Measurements from ENCODE around the gene LETM1.

The LETM1 gene

DNA sequence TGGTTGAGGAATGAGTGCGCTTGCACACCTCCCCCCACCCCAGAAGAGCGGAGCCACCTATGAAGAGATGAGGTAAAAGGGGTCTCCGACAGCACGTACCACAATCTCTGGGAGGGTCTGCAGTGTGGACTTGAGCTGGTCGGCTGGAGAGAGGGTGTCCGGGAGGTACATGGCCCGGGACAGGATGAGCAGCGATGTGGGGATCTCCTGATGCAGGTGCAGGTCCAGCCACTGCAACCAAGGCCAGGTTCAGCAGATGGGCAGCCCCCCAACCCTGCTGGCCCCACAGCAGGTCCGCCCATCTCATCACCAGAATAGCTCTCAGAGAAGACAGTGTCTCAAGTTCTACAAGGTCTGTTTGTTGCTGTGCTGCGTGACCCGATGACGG lies 32.4 kb downstream of the LETM1 start:
- no peak for DNase-seq

DNA sequence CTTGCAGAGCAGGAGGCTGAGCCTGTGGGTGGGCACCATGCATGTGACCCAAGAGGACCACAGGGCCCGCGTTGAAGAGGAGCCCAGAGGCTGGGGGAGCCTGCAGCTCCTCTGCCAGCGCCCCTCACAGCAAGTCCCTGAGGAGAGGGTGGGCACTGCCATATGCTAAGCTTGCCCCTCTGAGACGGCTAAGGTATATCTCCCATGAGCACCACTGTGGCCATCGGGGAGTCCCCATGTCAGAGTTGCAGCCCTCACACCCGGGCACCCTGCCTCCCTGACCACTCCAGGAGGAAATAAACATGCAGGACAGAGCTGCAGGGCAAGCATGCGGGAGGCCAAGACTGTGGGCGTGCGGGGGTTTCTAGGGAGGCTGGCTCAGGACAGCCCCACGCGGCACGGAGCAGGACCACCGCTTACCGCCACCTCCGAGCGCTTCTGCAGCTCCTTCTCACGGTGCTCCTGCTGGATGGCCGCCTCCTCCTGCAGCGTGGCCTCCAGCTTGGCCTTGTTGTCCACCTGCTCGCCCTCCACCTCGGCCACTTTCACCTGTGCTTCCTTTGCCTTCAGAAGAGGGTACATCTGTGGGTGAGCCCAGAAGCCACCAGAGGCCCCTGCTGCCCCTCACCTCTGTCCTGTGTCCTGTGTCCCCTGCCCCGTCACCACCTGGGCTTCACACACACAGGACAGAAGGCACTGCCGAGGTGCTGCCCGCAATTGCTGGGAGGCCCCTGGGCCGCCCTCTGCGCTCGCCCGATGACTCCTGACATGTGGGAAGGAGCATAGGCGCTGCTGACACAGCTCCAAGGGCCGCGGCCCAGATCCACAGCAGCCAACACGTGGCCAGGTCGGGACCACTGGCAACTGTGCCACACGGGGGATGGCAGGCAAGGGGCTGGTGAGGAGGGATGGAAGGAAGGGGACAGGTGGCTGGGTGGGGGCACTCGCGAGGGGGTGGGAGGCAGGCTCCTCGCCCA lies 33.1 kb downstream of the LETM1 start:
- DNase-seq: no peak

DNA sequence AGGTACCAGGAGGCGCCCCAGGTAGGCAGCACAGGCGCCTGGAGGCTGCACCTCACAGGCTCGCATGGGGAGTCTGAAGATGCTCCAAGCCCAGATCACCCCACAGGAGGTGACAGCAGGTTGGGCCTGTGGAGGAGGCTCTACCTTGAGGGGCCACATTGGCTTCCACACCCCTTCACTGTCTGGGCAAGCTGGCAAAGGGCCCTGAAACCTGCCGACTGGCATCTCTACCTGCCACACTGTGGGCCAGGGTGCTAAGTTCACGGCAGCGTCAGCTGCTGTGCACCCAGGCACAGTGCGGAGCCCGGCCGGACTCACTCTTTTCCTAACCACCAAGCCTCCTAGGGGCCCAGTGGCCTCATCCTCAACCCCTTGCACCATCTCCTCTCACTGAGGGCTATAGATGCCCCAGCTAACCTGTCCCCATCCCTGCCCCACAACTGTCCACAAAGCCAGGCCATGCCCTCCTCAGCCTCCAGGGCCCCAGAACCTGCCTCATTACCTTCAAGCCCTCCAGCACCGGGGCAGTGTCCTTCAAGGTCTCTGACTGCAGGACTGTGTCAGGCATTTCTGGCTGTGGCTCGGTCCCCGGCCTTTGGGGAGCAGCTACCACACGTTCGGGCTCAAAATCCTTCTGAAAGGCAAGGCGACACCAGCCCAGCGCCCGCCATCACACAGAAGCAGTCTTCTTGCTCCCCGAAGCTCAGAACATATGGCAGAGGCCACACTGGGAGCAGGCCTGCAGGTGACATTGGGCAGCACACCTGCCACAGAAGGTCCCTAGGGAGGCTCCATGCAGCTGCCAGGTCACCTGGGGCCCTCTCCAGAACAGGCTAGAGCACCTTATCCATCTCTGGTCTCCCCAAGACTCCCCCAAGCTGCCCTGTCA lies 34.0 kb downstream of the LETM1 start:
- no peak for DNase-seq

DNA sequence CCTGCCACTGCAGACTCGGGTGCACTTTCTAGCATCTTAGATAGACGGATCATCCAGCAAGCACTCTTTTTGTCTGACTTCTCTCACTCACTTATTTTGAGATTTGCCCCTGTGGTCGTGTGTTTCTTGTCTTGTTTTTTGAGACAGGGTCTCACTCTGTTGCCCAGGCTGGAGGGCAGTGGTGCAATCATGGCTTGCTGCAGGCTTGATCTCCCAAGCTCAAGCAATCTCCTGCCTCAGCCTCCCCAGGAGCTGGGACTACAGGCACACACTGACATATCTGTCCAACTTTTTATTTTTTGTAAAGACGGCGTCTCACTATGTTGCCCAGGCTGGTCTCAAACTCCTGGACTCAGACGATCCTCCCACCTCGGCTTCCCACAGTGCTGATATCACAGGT lies 36.1 kb downstream of the LETM1 start:
- no peak for DNase-seq

DNA sequence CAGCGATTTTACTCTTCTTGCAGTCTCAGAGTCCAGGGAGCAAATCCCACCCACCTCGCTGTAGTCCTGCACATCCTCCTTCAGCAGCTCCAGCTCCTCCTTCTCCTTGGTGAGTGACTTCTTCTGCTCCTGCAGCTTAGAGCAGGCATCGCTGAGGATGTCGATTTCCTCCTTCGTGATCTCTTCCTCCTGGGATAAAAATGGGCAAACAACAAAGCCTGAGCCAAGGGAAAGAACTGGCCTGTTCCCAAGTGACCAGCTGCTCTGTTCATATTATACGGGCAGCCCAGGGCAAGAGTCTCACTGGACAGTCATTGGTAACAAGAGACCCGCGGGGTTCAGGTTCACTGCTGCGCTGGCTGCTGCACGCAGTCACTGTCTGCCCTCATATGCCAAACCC lies 36.7 kb downstream of the LETM1 start:
- no peak for DNase-seq

DNA sequence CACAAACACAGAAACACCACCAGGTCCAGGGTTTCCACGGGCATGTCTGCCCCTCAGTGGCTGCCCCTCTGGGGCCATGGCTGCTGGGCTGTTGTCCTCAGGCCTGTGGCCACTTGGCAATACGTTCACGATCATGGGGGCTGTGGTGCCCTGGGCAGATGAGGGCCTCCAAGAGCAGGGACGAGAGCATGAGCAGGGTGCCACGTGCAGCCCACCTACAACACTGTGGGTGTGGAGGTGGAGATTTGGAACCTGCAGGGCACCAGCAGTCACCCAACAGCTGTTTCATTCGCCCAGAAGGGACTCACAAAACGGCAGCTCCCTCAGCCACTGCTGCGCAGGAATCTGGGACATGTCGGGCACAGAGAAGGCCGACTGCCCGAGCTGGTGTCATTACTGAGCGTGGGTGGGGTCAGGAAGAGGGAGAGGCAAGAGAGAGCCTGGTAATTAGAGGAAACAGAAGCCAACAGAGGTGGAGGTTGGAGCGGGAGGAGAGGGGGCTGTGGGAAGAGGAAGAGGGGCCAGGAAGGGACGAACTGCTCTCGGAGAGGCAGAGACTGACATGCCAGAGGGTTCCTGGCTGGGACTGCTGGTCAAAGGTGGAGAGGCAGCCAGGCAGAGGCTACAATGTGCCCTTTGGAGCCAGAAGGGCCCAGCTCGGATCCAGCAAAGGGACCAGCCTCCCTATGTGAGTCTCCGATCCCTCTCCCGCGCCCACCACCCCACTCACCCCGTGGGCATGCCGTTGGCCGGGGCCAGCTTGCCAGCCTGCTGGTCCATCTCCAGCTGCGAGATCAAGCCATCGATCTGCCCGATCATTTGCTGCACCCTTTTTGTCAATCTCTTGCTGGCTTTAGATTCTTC lies 39.7 kb downstream of the LETM1 start:
- DNase-seq: no peak

DNA sequence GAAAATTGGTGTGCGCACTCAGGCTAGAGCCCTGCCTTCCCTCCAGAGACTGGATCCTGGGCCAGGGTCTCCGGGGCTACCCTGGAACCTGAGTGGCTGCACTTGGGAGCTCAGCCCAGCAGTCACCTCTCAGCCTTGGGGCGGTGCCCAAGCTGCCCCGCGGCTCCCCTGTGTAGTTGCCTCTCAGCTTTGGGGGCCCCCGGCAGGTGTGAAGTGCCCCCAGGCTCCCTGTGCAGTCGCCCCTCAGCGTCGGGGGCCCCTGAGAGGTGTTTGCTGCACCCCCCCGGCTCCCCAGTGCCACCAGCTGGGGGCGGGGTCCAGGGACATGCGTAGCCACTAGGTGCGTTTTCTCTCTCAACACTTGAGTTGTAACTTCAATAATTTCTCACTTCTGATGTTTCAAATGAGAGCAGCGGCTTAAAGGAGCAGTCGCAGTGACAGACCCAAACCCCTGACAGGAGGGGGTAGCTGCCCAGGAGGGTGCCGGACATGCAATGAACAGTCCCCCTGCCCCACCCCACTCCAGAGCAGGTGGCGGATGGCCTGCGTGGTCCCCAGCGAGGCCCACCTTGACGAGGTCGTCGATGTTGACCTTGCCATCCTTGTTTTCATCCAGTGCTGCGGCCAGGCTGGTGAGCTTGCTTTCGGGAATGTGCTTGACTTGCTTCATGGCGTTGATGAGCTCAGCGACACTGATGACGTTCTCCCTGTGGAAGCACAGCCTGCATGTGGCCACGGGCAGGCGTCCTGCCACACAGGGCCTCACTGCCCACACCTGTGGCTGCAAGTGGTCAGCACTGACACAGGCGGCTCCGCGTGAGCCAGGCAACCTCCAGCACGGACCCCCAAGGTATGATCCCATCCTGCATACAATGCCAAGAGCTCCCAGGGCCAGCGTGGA lies 40.6 kb downstream of the LETM1 start:
- DNase-seq: no peak

DNA sequence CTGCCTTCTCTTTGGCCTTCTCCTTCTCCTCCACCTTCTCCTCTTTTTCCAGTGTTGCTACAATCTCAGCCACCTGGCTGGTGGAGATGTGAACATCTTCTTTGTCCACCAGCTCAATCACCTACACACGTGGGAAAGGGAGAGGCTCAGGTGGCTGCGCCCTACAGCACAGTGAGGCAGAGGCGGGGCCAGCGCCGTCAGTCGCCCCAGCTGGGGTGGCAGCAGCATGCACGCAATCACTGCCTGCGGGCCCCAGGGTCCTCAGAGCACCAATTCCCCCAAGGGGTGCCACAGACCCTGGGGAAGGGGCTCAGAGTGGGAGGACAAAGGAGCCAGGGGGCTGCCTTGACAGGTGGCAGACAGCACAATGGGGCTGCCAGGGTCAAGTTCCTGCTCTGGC lies 41.5 kb downstream of the LETM1 start:
- no peak for DNase-seq

DNA sequence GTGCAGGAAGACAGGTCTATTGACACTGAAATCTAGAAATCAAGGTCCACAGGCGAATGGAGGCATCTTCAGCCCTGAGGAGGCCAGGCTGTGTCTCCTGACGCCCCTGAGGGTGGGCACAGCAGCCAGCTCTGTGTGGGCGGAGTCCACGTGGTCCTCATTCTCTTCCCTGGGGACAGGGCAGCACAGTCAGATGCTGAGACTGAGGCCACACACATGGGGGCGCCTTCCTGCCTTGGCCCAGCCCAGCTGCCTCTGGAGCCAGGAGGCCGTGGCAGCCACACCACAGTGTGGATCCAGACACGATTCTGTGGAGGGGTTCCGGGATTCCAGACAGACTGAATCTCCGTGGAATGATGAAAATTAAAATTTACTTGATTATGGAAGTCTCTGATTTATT lies 42.0 kb downstream of the LETM1 start:
- no peak for DNase-seq

DNA sequence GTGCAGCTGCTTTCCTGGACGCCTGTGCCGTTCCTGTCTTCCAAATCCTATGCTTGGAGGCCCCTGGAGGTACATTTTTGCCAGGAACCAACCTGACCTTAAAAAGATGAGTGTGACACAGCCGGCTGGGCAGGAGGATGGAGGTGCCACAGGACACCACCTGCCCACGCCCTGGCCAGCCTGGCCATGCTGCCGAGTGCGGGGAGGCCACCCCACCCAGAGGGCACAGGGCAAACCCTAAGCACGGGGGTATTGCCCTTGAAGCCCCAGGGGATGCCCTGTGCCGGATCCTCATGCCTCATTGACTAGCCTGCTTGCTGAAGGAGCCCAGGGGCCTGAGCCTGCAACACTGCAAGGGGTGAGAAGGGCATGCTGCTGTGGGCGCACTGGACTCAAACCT lies 42.7 kb downstream of the LETM1 start:
- DNase-seq: no peak

DNA sequence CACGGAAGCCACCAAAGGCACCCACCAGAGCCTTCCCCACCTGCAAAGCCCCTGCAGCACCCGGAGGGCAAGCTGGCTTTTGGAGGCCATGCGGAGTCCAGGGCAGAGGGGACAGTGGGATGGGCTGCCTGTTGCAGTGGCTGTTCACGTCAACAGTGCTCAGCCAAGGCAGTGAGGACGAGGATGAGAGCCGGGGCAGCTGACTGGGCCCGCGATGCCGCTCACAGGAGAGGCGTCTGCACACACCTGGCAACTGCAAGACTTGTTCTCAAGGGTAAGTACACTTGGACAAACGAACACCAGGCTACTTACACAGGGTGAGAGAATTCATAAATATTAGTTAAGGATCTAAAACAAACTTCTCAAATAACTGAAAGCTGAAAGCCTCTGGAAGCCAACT lies 43.2 kb downstream of the LETM1 start:
- DNase-seq: no peak

DNA sequence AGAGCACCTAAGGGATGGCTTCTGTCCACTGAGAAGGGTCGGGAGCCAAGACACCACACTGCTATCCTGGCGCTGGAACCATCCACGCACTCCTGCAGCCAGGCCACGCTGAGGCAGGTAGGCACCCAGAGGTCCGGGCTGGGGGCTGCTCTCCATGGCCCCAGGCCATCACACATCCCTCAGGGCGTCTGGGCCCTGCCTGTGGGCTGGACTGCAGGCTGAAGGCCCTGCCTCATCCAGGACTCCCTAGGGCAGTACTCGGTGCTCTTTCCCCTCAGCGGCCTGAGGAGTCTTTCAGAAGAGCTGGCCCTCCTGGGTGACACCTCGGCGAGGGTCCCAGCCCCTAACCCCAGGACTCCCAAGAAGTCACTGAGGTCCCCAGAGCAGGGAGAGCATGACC lies 45.2 kb downstream of the LETM1 start:
- DNase-seq: no peak

DNA sequence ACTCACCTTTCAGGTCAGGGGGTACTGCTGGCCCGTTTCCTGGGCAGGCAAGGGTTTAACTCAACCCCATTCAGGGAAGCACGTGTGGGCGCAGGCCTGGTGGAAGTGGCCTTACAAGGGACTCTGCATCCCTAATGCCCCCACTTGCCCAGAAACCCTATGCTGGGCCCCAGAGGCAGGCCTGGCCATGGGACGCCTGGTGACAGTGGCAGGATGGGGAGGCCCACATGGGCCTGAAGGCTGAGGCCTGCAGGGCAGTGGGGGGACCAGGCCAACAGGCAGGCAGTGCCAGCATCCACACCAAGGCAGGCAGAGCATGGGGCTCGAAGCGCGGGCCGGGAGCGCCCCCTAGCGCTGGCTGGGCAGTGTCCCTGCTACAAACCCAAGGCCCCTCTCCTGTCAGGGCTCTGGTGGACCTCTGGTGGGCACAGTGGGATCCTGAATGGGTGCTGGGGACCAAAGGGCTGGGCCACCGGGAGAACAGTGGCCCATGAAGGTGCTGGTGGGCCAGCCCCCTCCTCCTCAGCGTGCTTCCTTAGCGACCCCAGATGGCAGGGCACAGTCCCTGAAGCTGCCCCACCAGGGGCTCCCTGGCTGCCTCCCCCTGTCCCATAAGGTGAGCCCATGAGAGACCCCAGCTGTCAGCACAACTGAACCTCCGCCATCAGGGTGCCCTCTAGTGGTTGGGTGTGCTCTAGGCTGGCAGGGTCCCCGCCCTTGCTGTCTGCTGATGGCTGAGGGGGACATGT lies 46.0 kb downstream of the LETM1 start:
- peak; percentile 55 for DNase-seq

DNA sequence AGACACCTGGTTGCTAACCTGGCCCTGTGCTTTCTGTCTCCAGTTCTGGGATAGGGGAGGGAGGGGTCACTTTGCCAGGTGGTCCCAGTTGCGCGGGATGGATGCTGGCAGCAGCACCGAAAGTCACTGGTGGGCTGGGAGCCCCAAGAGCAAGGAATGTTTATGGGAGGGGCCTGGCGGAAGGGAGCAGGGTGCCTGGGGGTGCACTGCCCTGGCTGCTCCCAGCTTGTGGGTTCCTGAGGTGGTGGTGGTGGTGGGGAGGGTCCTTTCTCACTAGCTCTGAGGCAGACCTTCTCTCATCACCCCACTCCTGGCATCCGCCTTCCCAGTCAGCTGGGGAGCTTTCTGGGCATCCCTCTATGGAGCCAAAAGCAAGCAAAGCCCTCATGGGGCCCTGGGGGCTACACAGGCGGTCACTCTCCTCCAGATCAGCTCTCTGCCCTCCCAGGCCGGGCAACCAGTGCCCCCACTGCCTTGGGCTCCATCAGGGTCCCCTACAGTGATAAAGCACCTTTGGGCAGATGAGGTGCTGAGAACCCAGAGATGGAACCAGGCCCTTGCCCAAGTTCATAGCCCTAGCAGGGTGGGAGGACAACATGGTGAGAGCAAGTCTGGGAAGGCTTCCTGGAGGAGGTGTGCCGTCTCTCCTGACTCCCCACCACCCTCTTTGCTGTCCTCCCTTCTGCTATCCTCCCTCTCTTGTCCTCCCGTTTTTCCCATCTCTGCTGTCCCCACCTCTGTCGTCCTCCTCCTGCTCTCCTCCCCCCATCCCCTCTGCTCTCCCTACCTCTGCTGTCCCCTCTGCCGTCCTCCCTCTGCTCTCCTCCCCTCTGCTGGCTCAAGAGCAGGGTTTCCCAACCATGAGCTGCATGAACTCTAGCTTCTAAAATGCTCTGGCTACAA lies 46.9 kb downstream of the LETM1 start:
- DNase-seq: no peak

DNA sequence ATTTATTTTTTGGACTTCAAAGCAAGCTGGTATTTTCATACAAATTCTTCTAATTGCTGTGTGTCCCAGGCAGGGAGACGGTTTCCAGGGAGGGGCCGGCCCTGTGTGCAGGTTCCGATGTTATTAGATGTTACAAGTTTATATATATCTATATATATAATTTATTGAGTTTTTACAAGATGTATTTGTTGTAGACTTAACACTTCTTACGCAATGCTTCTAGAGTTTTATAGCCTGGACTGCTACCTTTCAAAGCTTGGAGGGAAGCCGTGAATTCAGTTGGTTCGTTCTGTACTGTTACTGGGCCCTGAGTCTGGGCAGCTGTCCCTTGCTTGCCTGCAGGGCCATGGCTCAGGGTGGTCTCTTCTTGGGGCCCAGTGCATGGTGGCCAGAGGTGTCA lies 47.6 kb downstream of the LETM1 start:
- DNase-seq: no peak

DNA sequence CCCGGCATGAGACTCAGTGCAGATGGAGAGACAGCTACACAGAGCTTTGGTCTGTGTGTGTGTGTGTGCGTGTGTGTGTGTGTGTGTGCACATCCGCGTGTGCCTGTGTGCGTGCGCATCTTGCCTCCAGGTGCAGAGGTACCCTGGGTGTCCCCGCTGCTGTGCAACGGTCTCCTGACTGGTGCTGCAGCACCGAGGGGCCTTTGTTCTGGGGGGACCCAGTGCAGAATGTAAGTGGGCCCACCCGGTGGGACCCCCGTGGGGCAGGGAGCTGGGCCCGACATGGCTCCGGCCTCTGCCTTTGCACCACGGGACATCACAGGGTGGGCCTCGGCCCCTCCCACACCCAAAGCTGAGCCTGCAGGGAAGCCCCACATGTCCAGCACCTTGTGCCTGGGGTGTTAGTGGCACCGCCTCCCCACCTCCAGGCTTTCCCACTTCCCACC lies 48.6 kb downstream of the LETM1 start:
- no peak for DNase-seq

DNA sequence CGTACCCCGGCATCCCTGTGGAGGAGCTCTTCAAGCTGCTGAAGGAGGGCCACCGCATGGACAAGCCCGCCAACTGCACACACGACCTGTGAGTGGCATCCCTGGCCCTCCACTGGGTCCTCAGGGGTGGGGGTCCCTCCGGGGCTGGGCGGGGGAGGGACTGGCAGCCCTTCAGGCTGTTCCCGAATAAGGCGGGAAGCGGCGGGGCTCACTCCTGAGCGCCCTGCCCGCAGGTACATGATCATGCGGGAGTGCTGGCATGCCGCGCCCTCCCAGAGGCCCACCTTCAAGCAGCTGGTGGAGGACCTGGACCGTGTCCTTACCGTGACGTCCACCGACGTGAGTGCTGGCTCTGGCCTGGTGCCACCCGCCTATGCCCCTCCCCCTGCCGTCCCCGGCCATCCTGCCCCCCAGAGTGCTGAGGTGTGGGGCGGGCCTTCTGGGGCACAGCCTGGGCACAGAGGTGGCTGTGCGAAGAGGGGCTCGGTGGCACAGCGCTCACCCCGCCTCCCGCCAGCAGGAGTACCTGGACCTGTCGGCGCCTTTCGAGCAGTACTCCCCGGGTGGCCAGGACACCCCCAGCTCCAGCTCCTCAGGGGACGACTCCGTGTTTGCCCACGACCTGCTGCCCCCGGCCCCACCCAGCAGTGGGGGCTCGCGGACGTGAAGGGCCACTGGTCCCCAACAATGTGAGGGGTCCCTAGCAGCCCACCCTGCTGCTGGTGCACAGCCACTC lies 49.2 kb downstream of the LETM1 start:
- DNase-seq: no peak

DNA sequence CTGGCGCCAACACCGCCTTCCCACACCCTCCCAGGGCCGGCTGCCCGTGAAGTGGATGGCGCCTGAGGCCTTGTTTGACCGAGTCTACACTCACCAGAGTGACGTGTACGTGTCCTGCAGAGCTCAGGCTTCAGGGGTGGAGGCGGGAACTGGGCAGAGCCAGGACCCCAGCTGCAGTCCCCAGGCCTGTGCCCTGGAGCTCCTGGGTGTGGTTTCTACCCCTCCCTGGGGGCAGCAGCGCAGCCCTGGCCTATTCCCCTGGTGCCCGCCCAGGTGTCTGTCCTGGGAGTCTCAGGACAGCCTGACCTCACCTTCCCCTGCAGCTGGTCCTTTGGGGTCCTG lies 49.8 kb downstream of the LETM1 start:
- no peak for DNase-seq
